NCI-H1694 (cell line): Measurements from ENCODE around the gene TSC22D4.

Source experiments
- DNase-seq: peaks from one replicate; lab custom pipeline; 2025; lab: John Stamatoyannopoulos, UW

Gene TSC22D4

DNA sequence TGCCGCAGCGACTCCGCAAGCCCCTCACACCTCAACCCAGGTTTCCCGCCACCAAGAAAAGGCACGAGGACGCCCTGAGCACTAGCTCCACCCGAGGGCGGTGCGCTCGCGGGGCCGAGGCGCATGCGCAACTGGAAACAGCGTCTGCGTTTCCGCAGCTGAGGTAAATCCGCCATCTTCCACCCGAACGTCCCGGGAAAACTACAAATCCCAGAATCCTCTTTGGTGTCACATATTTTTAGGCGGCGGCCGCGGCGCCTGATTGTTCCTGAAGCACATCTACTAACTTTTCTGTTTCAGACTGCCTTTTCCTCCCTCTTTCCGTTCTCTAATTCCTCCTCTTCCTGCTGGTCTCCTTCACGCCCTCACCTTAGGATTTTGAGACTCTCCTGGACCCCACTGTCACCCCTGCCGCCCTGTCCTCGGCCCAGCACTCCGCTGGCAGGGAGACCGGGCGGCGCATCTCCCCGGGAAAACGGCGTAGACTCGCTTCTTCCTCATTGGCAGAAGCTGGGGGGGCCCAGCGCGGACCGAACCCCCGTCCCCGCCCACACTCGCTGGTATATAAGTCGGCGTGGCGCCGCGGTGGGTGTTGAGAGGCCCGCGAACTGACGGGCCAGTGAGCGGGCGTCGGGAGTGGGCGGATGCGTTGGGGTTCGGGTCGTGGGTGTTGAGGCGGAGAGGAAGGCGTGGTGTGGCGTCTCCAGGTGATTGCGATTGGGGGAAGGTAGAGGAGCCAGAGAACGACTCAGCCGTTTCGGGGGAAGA lies 50.6 kb downstream of the TSC22D4 start, which contains the start of gene ZCWPW1:
Gene ZCWPW1, minus strand, starts transcription at position 505 of the 768 bp plus-strand sequence. CDS start 8,054 bp downstream, outside the sequence.
- peak; percentile 92 for DNase-seq

- DNase-seq: no peak
These were observed 51.2 kb downstream of the TSC22D4 start for GRCh38 chr7:100427762-100428198.

- DNase-seq: no peak
These were observed 52.5 kb downstream of the TSC22D4 start for GRCh38 chr7:100426516-100426915.

- DNase-seq: no peak
These were observed 53.7 kb downstream of the TSC22D4 start for GRCh38 chr7:100425347-100425746.

DNA sequence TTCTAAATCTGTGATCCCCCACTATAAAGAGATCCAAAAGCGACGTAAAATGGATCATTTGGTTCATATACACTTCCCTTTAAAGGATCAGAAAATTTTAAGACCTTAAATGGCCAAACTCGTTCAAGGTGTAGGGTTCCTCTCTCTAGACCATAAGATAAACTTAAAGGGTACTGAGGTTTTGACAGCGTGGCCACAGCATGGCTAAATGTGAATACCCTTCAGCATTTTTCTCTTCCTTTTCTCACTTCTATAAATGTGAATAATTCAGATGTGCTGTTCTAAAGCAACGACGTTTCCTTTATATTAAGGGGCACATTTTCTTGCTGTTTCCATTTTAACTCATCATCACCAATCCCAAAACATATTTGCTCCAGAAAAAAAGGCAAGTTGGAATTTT lies 55.7 kb downstream of the TSC22D4 start:
- no peak for DNase-seq

DNA sequence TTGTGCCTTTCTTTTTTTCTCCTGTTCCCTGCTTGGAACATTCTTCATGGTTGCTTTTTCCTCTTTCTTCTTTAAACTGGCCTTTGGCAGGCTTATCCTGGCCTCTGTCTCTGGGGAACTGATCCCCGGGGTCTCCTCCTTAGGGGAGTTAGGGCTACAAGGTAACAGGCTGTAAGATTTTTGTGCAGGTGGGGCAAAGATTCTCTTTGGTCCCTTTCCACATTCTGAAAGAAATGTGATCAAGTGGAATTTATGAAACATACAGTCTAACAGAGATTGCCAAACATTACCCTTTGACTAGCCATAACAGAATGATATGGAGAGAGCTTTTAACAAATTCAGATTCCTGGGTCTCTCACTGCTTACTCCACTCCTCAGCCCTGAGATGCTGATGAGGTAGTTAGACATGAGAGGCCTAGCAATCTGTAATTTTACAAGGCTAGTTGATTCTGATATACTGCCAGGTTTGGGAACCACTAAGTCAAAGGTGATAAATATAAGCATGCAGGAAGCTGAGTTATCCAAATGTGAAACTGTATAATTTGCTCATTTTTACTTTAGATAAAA lies 59.3 kb downstream of the TSC22D4 start:
- no peak for DNase-seq

- no peak for DNase-seq
These were observed 59.9 kb downstream of the TSC22D4 start for GRCh38 chr7:100418930-100419659.
